Cardiac muscle cell (in vitro differentiated cells and primary cell): ENCODE measurements around the gene NLRC5. TPM values are rescaled to one million over a fixed set of nuclear protein-coding genes. Genes with fewer than 3 reads are reported as not detected.

Experiments used
- DNase-seq, 2 donors: peaks; one replicate each; pipeline versions ENCODE4 v3.0.0 to v3.0.0-alpha.2; 2010 to 2017; ENCODE audit warnings: low read depth in 1 of 2, low spot score in 1 of 2
- H3K27ac ChIP-seq: fragments of 200-600 bp; sonication (generic); 2 replicates; pipeline ENCODE4 v1.5.1; 2016
- H3K27me3 ChIP-seq: fragments of 200-600 bp; sonication (generic); 2 replicates; pipeline ENCODE4 v1.6.0; 2016; ENCODE audit warnings: control low read depth
- H3K36me3 ChIP-seq: fragments of 200-600 bp; sonication (generic); 2 replicates; pipeline ENCODE4 v1.5.1; 2016; ENCODE audit warnings: control low read depth
- H3K4me1 ChIP-seq: fragments of 200-600 bp; sonication (generic); 2 replicates; pipeline ENCODE4 v1.8.1; 2017; ENCODE audit warnings: low read depth, mild to moderate bottlenecking, mixed run types
- H3K4me3 ChIP-seq: fragments of 200-600 bp; sonication (generic); 2 replicates; pipeline ENCODE4 v1.5.1; 2016; ENCODE audit warnings: mild to moderate bottlenecking
- H3K9me3 ChIP-seq: fragments of 200-600 bp; sonication (generic); 2 replicates; pipeline ENCODE4 v1.5.1; 2017; ENCODE audit warnings: low read depth, mild to moderate bottlenecking, control low read depth
- CTCF ChIP-seq: IDR thresholded peaks from 2 replicates; pipeline ENCODE4 v1.5.1; 2012; ENCODE audit warnings: low read depth, mild to moderate bottlenecking, low read length
- polyA plus RNA-seq: library from polyadenylated mRNA; unstranded; fragments of >200 nt; fragmentation: Nextera tagmentation; extraction: Ambion mirVana; gene quantifications from 2 replicates; pipeline ENCODE4 v1.2.1, GENCODE V29; 2016
- total RNA-seq: library from RNA; depleted of rRNA; stranded (reverse); fragments of >200 nt; gene quantifications from 2 replicates; pipeline ENCODE4 v1.2.3, GENCODE V29; 2016

Gene NLRC5
- total and polyA plus RNA-seq, 2 experiments from 2014 or later, result not detected

GRCh38 chr16:57115514-57116182 is 126.3 kb downstream of the NLRC5 start:
- Histone ChIP-seq H3K9me3 (no peaks in the 10 kb centered on the region), H3K36me3 (no peaks in the 10 kb centered on the region), H3K27ac (no peak overlapping the region), H3K4me1 (peaks cover 16% of the 10 kb centered on the region), H3K27me3 (no peaks in the 10 kb centered on the region), H3K4me3 (no peak overlapping the region)
- no peak for TF ChIP-seq CTCF
- DNase-seq, result peak in 1 of 2 donors; percentile 77

GRCh38 chr16:57118461-57119084 is 129.2 kb downstream of the NLRC5 start:
- TF ChIP-seq CTCF, result no peak
- H3K4me3 ChIP-seq, result no peak overlapping the region
- no peaks in the 10 kb centered on the region for H3K9me3 ChIP-seq
- no peaks in the 10 kb centered on the region for H3K4me1 ChIP-seq
- H3K36me3 ChIP-seq, result no peaks in the 10 kb centered on the region
- no peak overlapping the region for H3K27ac ChIP-seq
- no peaks in the 10 kb centered on the region for H3K27me3 ChIP-seq
- DNase-seq, result no peak

- no peaks in the 10 kb centered on the region for H3K9me3 ChIP-seq
- H3K27me3 ChIP-seq, result no peaks in the 10 kb centered on the region
- peak in 1 of 2 donors; percentile 22 for DNase-seq
- H3K36me3 ChIP-seq, result no peaks in the 10 kb centered on the region
- no peaks in the 10 kb centered on the region for H3K4me1 ChIP-seq
- TF ChIP-seq CTCF, result no peak
- H3K27ac ChIP-seq, result no peak overlapping the region
- H3K4me3 ChIP-seq, result no peak overlapping the region
Measured at GRCh38 chr16:57123216-57123973, 134.0 kb downstream of the NLRC5 start.

GRCh38 chr16:57123974-57124674 is 134.8 kb downstream of the NLRC5 start:
- Histone ChIP-seq H3K36me3 (no peaks in the 10 kb centered on the region), H3K4me1 (no peaks in the 10 kb centered on the region), H3K9me3 (no peaks in the 10 kb centered on the region), H3K4me3 (no peak overlapping the region), H3K27ac (no peak overlapping the region), H3K27me3 (no peaks in the 10 kb centered on the region)
- DNase-seq, result no peak
- no peak for TF ChIP-seq CTCF

- no peak for DNase-seq
- TF ChIP-seq CTCF, result no peak
- H3K27ac ChIP-seq, result no peak overlapping the region
- no peaks in the 10 kb centered on the region for H3K27me3 ChIP-seq
- no peaks in the 10 kb centered on the region for H3K4me1 ChIP-seq
- H3K9me3 ChIP-seq, result no peaks in the 10 kb centered on the region
- no peak overlapping the region for H3K4me3 ChIP-seq
- H3K36me3 ChIP-seq, result no peaks in the 10 kb centered on the region
Measured at GRCh38 chr16:57125376-57125775, 136.0 kb downstream of the NLRC5 start.
